ENCODE measurements around the gene BRME1. TPM values are rescaled to one million over a fixed set of nuclear protein-coding genes. Genes with fewer than 3 reads are reported as not detected.

BRME1 gene
- total RNA-seq, 1 donor from 2014 or later, result 3.7 TPM

DNA sequence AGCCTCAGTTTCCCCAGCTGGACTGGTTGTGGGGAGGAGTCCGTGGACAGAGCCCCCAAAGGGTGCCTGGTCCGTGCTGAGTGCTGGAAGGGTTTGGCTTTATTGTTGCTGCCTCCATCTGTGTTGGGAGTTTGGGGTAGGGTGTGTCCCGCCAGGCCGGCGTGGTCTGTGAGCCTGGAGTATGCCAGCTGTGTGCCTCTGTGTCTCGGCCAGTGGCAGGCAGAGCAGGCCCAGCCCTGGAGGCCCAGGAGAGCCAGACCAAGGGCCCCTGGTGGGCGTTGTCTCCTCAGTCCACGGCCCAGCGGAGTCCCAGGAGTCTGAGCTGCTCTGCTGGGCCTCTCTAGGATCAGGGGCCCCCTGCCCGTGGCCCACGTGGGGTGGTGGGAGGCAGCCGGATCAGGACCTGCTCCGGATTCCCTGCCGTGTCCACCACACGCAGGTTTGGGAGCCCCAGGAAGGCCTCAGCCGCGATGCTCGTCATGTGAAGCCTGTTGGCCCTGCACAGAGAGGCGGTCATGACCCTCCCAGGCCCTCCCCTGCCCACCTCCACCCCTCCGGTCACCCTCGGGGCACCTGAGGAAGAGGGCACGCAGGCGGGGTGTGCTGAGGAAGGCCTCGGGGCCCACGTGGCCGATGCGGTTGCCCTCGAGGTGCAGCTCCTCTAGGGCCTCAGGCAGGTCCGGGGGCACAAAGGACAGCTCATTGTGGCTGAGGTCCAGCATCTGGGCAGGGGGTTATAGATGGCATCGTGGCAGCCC lies 25.7 kb upstream of the BRME1 start:
- TF ChIP-seq, protein P1, sequence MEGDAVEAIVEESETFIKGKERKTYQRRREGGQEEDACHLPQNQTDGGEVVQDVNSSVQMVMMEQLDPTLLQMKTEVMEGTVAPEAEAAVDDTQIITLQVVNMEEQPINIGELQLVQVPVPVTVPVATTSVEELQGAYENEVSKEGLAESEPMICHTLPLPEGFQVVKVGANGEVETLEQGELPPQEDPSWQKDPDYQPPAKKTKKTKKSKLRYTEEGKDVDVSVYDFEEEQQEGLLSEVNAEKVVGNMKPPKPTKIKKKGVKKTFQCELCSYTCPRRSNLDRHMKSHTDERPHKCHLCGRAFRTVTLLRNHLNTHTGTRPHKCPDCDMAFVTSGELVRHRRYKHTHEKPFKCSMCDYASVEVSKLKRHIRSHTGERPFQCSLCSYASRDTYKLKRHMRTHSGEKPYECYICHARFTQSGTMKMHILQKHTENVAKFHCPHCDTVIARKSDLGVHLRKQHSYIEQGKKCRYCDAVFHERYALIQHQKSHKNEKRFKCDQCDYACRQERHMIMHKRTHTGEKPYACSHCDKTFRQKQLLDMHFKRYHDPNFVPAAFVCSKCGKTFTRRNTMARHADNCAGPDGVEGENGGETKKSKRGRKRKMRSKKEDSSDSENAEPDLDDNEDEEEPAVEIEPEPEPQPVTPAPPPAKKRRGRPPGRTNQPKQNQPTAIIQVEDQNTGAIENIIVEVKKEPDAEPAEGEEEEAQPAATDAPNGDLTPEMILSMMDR (IDR thresholded peaks at IDR 0.05), result no peak
- H3K27me3 Mint-ChIP-seq (ENCODE audit: unreplicated experiment), result no peaks in the 10 kb centered on the region
- no peak for DNase-seq (ENCODE audit: extremely low spot score, unreplicated experiment)

DNA sequence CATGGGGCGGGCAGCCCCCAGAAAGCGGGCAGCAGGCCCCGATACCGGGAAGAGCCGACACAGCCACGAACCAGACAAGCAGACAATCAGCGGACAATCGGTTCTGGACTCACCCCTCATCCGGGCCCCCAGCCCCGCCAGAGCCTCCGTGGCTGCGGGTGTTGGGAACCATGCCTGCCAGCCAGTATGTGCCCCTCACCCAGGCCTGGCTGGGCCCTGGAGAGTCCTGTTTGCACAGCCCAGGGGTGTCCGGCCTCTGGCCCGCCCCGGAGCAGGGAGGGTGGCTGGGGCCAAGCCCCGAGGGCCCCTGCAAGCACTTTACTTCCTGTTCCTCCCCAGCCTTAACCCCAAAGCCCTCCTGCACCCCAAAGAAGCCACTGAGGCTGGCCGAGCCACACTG lies 24.5 kb upstream of the BRME1 start:
- no peaks in the 10 kb centered on the region for H3K27me3 Mint-ChIP-seq (ENCODE audit: unreplicated experiment)
- no peaks in the 10 kb centered on the region for H3K9me3 Mint-ChIP-seq (ENCODE audit: unreplicated experiment)
- no peaks in the 10 kb centered on the region for H3K4me1 Mint-ChIP-seq (ENCODE audit: unreplicated experiment)
- TF ChIP-seq, protein P1 (IDR thresholded peaks at IDR 0.05), result no peak
- no peak for DNase-seq (ENCODE audit: extremely low spot score, unreplicated experiment)
- H3K36me3 Mint-ChIP-seq (ENCODE audit: unreplicated experiment), result peaks cover 9% of the 10 kb centered on the region
- no peak overlapping the region for H3K27ac Mint-ChIP-seq (ENCODE audit: unreplicated experiment)
- H3K4me3 Mint-ChIP-seq (ENCODE audit: unreplicated experiment), result no peak overlapping the region

More for the DNA sequence above, 25.7 kb upstream of the BRME1 start:
- H3K27ac Mint-ChIP-seq (ENCODE audit: unreplicated experiment), result no peak overlapping the region
- no peak overlapping the region for H3K4me3 Mint-ChIP-seq (ENCODE audit: unreplicated experiment)
- H3K9me3 Mint-ChIP-seq (ENCODE audit: unreplicated experiment), result no peaks in the 10 kb centered on the region
- H3K4me1 Mint-ChIP-seq (ENCODE audit: unreplicated experiment), result no peaks in the 10 kb centered on the region
- H3K36me3 Mint-ChIP-seq (ENCODE audit: unreplicated experiment), result peaks cover 7% of the 10 kb centered on the region

DNA sequence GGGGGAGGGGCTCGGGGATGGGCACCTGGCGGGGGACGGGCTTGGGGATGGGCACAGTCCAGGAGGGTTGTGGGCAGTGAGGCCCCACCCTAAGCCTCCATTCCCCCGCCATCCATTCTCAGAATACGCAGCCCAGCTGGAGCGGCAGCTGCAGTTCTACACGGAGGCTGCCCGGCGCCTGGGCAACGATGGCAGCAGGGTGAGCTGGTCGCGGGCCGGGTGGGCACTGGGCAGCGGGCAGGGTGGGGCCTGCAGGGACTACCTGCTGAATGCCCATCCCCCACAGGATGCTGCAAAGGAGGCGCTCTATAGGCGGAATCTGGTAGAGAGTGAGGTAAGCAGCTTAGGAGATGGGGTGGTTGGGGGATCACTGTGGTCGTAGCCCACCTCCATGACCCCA lies 24.0 kb upstream of the BRME1 start:
- Mint-ChIP-seq H3K4me1 (ENCODE audit: unreplicated experiment) (no peaks in the 10 kb centered on the region), H3K4me3 (ENCODE audit: unreplicated experiment) (no peak overlapping the region), H3K9me3 (ENCODE audit: unreplicated experiment) (no peaks in the 10 kb centered on the region), H3K36me3 (ENCODE audit: unreplicated experiment) (peaks cover 11% of the 10 kb centered on the region), H3K27me3 (ENCODE audit: unreplicated experiment) (no peaks in the 10 kb centered on the region), H3K27ac (ENCODE audit: unreplicated experiment) (no peak overlapping the region)
- TF ChIP-seq, protein P1 (IDR thresholded peaks at IDR 0.05), result no peak
- no peak for DNase-seq (ENCODE audit: extremely low spot score, unreplicated experiment)

DNA sequence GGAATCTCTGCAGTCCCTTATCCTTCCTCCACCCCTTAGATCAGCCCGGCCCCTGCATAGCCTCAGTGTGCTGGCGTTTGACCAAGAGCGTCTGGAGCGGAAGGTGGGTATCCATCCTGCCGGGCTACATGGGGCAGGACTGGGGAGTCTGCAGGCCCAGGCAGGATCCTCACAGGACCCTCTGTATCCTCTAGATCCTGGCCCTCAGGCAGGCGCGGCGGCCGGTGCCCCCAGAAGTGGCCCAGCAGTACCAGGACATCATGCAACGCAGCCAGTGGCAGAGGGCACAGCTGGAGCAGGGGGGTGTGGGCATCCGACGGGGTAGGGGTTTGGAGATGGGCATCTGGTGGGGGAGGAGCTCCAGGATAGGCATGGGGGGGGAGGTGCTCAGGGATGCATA lies 23.4 kb upstream of the BRME1 start:
- H3K9me3 Mint-ChIP-seq (ENCODE audit: unreplicated experiment), result no peaks in the 10 kb centered on the region
- H3K27me3 Mint-ChIP-seq (ENCODE audit: unreplicated experiment), result no peaks in the 10 kb centered on the region
- no peak overlapping the region for H3K27ac Mint-ChIP-seq (ENCODE audit: unreplicated experiment)
- H3K4me1 Mint-ChIP-seq (ENCODE audit: unreplicated experiment), result no peaks in the 10 kb centered on the region
- H3K36me3 Mint-ChIP-seq (ENCODE audit: unreplicated experiment), result peaks cover 14% of the 10 kb centered on the region
- DNase-seq (ENCODE audit: extremely low spot score, unreplicated experiment), result no peak
- TF ChIP-seq, protein P1 (IDR thresholded peaks at IDR 0.05), result no peak
- no peak overlapping the region for H3K4me3 Mint-ChIP-seq (ENCODE audit: unreplicated experiment)

DNA sequence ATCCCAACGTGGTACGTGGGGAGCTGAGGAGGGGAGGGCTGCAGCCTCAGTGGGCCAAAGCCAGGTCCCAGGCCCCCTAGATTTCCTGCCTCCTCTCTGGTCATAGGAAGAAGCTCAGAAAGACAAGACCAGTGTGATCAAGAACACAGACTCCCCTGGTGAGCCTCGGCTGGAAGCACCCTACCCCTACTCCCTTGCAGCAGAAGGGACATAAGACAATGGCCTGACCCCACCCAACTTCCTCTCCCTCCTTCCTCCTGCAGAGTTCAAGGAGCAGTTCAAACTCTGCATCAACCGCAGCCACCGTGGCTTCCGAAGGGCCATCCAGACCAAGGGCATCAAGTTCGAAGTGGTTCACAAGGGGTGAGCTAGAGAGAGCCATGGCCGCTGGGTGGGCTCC lies 20.8 kb upstream of the BRME1 start:
- no peak for DNase-seq (ENCODE audit: extremely low spot score, unreplicated experiment)
- Mint-ChIP-seq H3K4me3 (ENCODE audit: unreplicated experiment) (no peak overlapping the region), H3K27ac (ENCODE audit: unreplicated experiment) (no peak overlapping the region), H3K36me3 (ENCODE audit: unreplicated experiment) (peaks cover 29% of the 10 kb centered on the region), H3K27me3 (ENCODE audit: unreplicated experiment) (no peaks in the 10 kb centered on the region), H3K4me1 (ENCODE audit: unreplicated experiment) (no peaks in the 10 kb centered on the region), H3K9me3 (ENCODE audit: unreplicated experiment) (no peaks in the 10 kb centered on the region)
- TF ChIP-seq, protein P1 (IDR thresholded peaks at IDR 0.05), result no peak
